GM21529 (cell line): ENCODE results near the gene ANGPTL2.

Source experiments
- ATAC-seq: cut with Tn5 transposase; IDR thresholded peaks from one replicate; pipeline ENCODE4 v1.9.1; 2021; ENCODE audit not compliant: unreplicated experiment

The ANGPTL2 gene

GRCh38 chr9:127137640-127138360 lies 15.4 kb upstream of the ANGPTL2 start:
- no peak for ATAC-seq

- ATAC-seq = no peak
Measured at GRCh38 chr9:127136880-127137639, 14.6 kb upstream of the ANGPTL2 start.

DNA sequence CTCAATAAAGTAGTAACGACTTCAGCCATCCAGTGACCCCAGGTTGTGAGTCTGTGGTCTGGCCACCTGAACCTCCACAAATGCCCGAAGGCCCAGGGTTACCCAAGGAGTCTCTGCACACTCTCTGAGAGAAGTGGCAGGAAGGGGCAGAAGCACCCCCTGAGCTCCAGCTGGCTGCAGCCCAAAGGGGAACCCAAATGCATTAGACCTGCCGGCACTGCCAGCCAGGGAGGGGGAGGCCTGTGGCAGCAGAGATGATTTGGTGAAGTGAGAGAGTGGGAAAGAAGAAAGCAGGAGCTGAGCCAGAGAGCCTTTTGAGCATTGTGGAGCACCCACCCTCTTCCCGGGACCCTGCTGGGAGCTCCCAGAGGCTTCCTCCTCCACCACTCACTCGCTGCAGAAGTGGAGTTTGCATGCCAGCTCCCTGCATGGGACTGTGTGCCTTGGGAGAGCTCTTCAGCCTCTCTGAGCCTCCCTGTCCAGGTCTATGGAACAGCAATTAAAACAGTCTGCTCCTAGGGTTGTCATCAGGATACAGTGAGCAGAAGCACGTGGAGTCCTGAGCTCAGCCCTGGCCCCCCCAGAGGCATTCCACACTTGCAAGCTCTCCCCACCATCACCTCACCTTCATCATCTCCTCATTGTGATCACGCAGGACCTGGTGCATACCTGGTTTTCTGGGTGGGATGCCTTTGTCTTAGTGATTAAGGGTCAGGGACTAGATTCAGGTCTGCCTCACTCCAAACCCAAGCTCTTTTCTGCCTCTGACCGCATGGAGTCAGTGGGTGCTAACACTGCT lies 13.8 kb upstream of the ANGPTL2 start:
- no peak for ATAC-seq

DNA sequence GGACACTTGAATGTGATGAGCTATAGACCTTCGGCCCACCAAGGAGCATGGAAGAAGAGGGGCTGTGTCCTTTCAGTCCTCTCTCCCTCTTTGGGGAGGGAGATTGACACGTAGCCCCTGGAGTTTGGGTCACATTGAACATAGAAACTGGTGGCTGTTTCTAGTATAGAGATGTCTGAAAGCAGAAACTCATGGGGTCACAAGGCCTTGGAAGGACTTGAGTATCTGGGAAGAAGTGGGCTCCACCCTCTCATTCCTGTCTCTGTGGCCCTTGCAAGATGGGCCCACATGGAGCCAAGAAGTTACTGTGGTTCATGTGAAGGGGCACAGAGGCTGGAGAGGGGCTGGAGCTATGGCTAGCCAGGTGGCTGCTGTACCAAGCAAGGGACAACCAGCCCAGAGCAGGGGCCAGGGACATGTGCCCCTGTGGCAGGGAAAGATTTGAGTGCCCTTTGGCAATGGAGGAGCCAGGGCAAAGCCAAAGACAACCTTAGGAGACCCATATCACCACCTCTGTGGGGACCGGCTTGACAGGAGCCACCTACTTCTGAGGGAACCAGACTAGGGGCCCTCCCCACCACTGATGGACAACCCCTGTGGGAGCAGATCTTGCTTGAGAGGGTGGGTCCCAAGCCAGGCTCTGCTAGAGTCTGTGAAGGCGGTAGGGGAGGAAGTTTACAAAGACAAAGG lies 12.8 kb upstream of the ANGPTL2 start:
- no peak for ATAC-seq

DNA sequence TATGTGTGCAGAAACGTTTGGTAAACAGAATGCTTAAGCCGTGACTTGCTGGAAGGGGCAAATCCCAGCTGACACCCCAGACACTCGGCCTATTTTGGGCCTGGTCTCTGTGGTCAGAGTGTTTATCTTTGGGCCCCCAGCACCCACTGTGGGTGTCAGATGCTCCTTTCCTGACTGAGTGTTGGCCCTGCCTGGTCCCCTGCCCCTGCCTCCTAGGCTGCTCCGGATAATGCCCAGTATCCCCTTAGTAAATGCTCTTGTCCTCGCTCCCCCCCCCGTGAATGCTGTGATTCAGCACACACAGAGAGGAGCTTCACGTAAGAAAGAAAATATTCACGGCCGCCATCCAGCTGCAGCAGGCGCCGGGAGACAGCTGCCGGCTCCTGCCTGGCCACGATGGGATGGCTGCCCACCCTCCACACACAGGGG lies 11.3 kb upstream of the ANGPTL2 start:
- ATAC-seq = no peak

DNA sequence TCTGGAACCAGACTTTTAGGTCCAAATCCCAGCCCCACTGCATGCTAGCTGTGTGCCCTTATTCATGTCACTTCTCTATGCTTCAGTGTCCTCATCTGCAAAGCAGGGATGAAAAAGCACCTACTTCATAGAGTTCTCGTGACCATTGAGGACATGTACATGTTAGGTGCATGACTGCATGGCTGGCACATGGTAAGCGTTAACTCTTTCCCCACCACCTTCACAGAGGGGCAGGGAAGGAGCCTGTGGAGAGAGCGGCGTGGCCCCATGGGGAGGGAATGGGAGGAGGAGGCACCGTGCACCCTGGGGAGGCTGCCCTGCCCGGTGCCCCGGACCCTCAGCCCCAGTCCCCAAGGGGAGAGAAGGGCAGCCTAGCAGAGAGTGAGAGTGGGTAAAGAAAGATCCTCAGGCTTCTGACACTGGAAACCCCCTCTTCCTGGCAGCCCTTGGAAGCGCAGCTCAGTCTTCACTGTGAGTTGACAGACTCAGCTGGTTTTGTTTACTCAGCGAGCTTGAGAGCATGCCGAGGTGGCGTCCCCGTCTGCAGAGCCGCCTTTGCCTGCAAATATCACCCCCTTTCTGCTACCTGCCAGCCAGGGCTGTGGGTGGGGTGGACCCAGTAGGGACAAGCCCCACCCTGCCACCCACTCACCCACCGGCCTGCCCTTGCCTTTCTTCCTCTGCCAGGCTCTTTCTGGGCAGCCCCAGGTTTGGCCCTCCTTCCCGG lies 10.6 kb upstream of the ANGPTL2 start:
- no peak for ATAC-seq

GRCh38 chr9:127132375-127132774 lies 9.9 kb upstream of the ANGPTL2 start:
- no peak for ATAC-seq

- no peak for ATAC-seq
Measured at GRCh38 chr9:127131871-127132270, 9.4 kb upstream of the ANGPTL2 start.

DNA sequence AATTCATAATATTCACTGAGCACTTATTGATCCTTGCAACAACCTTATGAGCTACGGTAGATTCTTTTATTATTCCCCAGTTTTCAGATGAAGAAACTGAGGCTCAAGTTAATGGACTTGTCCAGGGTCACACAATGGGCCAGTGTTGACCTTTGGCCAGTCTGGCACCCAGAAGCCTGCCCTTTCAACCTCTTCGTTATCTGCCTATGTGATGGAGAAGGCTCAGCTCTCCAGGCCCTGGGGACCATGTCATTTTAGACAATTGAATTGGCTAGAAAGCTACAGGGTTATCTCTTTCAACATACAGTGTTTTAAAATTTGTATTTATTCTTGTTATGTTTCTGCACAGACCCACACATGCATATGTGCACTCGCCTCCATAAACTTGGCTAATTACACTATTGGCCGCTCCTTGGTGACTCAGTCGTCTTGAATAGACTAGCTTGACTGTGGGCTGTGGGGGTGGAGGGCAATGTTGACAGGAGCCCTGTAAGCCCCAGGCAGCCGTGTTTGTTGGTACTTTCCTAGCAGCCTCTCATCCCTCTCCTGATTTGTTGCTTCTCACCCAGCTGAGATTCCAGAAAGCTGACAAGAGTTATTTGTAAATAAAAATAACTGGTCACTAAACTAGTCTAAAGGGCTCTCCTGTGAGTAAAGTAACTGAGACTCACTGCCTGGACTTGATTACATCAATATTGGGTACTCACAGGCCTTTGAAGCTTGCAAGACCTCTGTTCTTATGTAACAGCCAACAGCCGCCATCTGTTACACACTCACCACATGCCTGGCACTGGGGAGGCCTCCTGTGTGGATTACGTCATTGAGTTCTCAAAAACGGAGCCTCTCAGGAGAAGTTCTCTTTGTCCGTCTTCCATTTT lies 8.5 kb upstream of the ANGPTL2 start:
- ATAC-seq = no peak

DNA sequence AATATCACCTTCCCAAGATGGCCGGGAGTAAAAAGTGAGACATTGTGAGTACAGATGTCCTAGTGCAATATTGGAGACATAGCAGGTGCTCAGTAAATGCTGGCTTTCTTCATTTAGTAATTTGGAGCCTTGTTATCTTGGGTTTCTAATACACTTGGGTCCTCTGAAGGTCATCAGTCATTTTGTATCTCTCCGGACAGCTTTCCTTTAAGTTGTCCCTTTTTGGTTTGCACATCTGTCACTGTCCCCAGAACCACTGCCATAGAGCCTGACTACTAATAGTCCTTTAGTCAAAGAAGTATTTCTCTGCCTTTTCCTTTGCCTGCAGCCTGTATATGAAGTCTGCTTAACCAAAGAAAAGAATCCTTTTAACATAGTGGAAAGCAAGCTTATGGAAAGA lies 7.8 kb upstream of the ANGPTL2 start:
- no peak for ATAC-seq

DNA sequence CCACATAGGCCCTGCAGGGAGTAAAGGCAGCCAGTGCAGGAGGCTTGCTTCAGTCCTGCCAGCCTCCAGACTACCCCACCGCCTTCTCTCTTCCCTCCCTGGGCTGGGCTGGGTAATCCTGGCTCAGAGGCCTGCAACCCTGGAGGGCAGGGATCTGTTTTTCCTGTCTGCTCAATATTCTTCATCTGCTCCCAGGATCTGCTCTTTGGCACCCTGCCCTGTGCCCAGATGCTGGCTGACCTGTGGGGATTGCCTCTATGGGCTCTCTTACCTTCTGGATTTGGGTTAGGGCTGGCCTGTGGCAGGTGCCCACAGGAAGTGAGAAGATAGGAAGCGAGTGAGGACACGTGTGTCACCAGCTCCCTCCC lies 7.3 kb upstream of the ANGPTL2 start:
- no peak for ATAC-seq

GRCh38 chr9:127129073-127129717 lies 6.8 kb upstream of the ANGPTL2 start:
- ATAC-seq = no peak

DNA sequence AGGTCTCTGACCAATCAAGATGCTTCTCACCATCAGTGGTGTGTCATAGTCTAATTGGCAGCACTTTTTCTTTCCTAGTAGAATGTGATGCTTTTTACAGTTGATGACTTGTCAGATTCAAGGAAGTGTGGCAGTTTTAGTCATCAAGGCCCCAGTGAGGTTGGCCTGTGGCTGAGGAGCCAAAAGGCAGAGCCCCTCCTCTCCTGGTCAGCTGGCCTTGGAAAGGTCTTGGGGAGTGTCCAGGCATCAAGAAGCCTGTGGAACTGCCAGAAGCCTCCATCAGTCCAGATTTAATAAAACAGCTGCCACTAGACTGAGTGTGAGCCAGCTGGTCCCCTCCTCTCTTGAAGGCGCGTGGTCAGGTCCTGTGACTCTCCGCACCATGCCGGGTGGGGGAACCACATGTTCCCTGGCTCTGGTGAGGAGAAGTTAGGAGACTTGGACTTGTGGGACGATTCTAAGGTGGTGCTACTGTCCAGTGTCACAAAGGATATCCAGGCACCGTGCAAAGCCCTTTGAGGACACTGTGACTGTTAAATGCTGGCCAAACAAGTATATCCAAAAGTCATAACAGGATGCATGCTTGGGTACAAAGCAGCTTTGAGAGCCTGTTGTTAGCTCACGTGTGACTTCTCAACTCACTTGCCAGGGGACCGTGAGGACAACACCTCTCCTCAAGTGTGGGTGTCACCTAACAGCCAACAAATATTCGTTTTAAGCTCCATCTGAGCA lies 6.1 kb upstream of the ANGPTL2 start:
- ATAC-seq = no peak

DNA sequence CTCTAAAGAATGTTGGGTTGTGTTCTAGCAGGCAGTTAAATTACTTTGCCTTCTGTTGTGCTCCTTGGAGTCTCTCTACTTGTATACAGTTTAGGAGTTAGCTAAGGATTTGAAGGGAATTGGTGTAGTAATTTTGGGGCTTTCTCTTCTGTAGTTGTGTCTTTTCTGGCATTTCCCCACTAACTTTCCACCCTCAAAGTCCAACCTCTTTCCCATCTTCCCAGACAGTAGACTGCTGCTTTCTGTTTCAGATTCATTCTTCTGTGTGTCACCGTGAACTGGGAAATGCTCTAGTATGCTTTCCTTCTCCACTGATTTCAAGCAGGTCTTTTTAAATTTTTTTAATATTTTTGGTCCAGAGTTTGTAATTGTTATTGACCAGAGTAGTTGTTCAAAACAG lies 4.5 kb upstream of the ANGPTL2 start:
- no peak for ATAC-seq

DNA sequence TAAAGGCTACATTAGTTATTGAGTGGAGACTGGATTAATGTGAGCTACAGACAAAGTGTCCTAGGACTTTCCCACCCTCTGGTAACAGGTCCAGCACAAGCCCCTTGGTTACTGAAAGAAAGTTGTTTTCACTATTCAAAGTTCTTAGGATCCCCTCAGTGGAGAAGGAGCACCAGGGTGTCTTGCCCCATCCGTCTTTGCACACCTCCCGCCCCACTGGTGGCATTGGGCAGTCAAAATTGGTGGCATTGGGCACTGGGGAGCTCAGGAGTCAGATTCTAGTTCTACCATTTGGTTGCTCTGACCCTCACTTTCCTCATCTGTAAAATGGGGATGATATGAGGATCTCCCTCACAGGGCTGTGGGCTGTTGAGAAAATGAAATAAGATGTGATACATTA lies 2.4 kb upstream of the ANGPTL2 start:
- ATAC-seq = no peak

DNA sequence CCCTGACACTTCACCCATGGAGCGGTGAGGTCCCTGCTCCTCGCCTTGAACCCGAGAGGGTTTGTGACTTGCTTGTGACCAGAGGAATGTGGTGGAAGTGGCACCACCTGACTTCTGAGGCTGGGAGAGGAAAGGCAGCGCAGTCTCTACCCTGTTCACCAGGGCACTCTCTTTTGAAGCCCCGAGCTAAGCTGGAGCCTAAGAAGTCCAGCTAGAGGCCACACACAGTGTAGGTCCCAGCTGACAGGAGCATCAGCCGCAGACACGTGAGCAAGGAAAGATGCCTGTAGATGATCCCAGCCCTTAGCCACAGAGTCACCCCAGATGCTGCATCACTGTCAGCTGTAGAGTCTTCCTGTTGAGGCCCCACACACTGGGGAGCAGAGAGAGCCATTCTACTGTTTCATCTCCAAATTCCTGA lies 1.7 kb upstream of the ANGPTL2 start:
- ATAC-seq = no peak

- no peak for ATAC-seq
Measured at GRCh38 chr9:127123064-127123890, 842 bp upstream of the ANGPTL2 start.
